ENCODE measurements around the gene ANKRD6. TPM values are rescaled to one million over a fixed set of nuclear protein-coding genes. Genes with fewer than 3 reads are reported as not detected.

Gene ANKRD6
- total RNA-seq, 1 experiment from 2014 or later, result 14.7 TPM

GRCh38 chr6:89449193-89449592, 16.2 kb downstream of the ANKRD6 start:
- CTCF ChIA-PET, result no interaction called here
- intact Hi-C loops (cut with micrococcal nuclease; ENCODE audit: unreplicated experiment), result no loop called here
- Mint-ChIP-seq H3K36me3 (ENCODE audit: insufficient read depth, unreplicated experiment) (no peaks in the 10 kb centered on the region), H3K9me3 (ENCODE audit: low read depth, unreplicated experiment) (no peaks in the 10 kb centered on the region), H3K4me1 (ENCODE audit: low read depth, unreplicated experiment) (no peaks in the 10 kb centered on the region), H3K4me3 (ENCODE audit: low read depth, unreplicated experiment) (no peak overlapping the region), H3K27ac (ENCODE audit: unreplicated experiment) (no peak overlapping the region), H3K27me3 (ENCODE audit: unreplicated experiment) (no peaks in the 10 kb centered on the region)
- no peak for DNase-seq
- no TSS peak for BruUV-seq (replicated peaks)
- no peak for TF ChIP-seq CTCF (IDR thresholded peaks at IDR 0.05; ENCODE audit: unreplicated experiment)

GRCh38 chr6:89452281-89452680, 19.3 kb downstream of the ANKRD6 start:
- intact Hi-C loops (cut with micrococcal nuclease; ENCODE audit: unreplicated experiment), result no loop called here
- Mint-ChIP-seq H3K4me1 (ENCODE audit: low read depth, unreplicated experiment) (no peaks in the 10 kb centered on the region), H3K27ac (ENCODE audit: unreplicated experiment) (no peak overlapping the region), H3K36me3 (ENCODE audit: insufficient read depth, unreplicated experiment) (no peaks in the 10 kb centered on the region), H3K27me3 (ENCODE audit: unreplicated experiment) (no peaks in the 10 kb centered on the region), H3K9me3 (ENCODE audit: low read depth, unreplicated experiment) (peaks cover 3% of the 10 kb centered on the region), H3K4me3 (ENCODE audit: low read depth, unreplicated experiment) (no peak overlapping the region)
- no TSS peak for BruUV-seq (replicated peaks)
- DNase-seq, result no peak
- no peak for TF ChIP-seq CTCF (IDR thresholded peaks at IDR 0.05; ENCODE audit: unreplicated experiment)
- CTCF ChIA-PET, result interaction anchor here (0.5 to 1.1 kb wide), 2 partner anchors 9 to 14 kb away, joined by 3 read pairs; no protein-coding TSS in a partner anchor

- Mint-ChIP-seq H3K36me3 (ENCODE audit: insufficient read depth, unreplicated experiment) (no peaks in the 10 kb centered on the region), H3K27me3 (ENCODE audit: unreplicated experiment) (no peaks in the 10 kb centered on the region), H3K9me3 (ENCODE audit: low read depth, unreplicated experiment) (peaks cover 3% of the 10 kb centered on the region), H3K27ac (ENCODE audit: unreplicated experiment) (no peak overlapping the region), H3K4me1 (ENCODE audit: low read depth, unreplicated experiment) (no peaks in the 10 kb centered on the region), H3K4me3 (ENCODE audit: low read depth, unreplicated experiment) (no peak overlapping the region)
- intact Hi-C loops (cut with micrococcal nuclease; ENCODE audit: unreplicated experiment), result no loop called here
- CTCF ChIA-PET, result no interaction called here
- TF ChIP-seq CTCF (IDR thresholded peaks at IDR 0.05; ENCODE audit: unreplicated experiment), result no peak
- BruUV-seq (replicated peaks), result no TSS peak
- no peak for DNase-seq
Measured at GRCh38 chr6:89454300-89454699, 21.3 kb downstream of the ANKRD6 start.

- DNase-seq, result no peak
- intact Hi-C loops (cut with micrococcal nuclease; ENCODE audit: unreplicated experiment), result no loop called here
- H3K9me3 Mint-ChIP-seq (ENCODE audit: low read depth, unreplicated experiment), result peaks cover 3% of the 10 kb centered on the region
- no TSS peak for BruUV-seq (replicated peaks)
- no peak overlapping the region for H3K4me3 Mint-ChIP-seq (ENCODE audit: low read depth, unreplicated experiment)
- H3K27me3 Mint-ChIP-seq (ENCODE audit: unreplicated experiment), result no peaks in the 10 kb centered on the region
- no peak overlapping the region for H3K27ac Mint-ChIP-seq (ENCODE audit: unreplicated experiment)
- H3K36me3 Mint-ChIP-seq (ENCODE audit: insufficient read depth, unreplicated experiment), result no peaks in the 10 kb centered on the region
- no peak for TF ChIP-seq CTCF (IDR thresholded peaks at IDR 0.05; ENCODE audit: unreplicated experiment)
- CTCF ChIA-PET, result no interaction called here
- no peaks in the 10 kb centered on the region for H3K4me1 Mint-ChIP-seq (ENCODE audit: low read depth, unreplicated experiment)
Measured at GRCh38 chr6:89458704-89459103, 25.8 kb downstream of the ANKRD6 start.
